Karpas-422 (cell line): ENCODE data around the gene SMG7. TPM values are rescaled to one million over a fixed set of nuclear protein-coding genes. Genes with fewer than 3 reads are reported as not detected.

Experiments used
- total RNA-seq: library from RNA; depleted of rRNA; stranded (reverse); fragments of >200 nt; shearing (Covaris generic); gene quantifications from 2 replicates; pipeline ENCODE4 v1.2.3, GENCODE V29; 2014; ENCODE audit warnings: low replicate concordance; rRNA removed

SMG7 gene
- total RNA-seq, 1 experiment from 2014 or later, result 99.7 TPM

Other genes with a start within 250 kb of the SMG7 start
- not detected in 2 replicates for gene NMNAT2, start 54.1 kb upstream of the SMG7 start, total RNA-seq
- gene NCF2, start 118.0 kb downstream of the SMG7 start, total RNA-seq, result 7.0 and 13.5 TPM in 2 replicates
- gene ARPC5, start 163.3 kb downstream of the SMG7 start, total RNA-seq, result 93.3 and 238 TPM in 2 replicates
- gene APOBEC4, start 180.8 kb downstream of the SMG7 start, total RNA-seq, result not detected in 2 replicates